K562 (cell line): ENCODE measurements around the gene INO80. TPM values are rescaled to one million over a fixed set of nuclear protein-coding genes. Genes with fewer than 3 reads are reported as not detected.

Experiments
- ATAC-seq: fragments of 200-7000 bp; cut with Tn5 transposase; 3 replicates; pipeline ENCODE4 v1.9.1; 2020; ENCODE audit warnings: moderate library complexity
- BruUV-seq: library from RNA; stranded (reverse); fragments of 400-500 nt; replicated peaks from 2 replicates; lab custom pipeline; 2021; lab: Mats Ljungman, UMichigan
- CTCF ChIA-PET: fragments of 300-600 bp; formaldehyde crosslinking; extraction: SDS; loops from one replicate; lab custom pipeline; 2021; ENCODE audit warnings: low intra/inter-chr PET ratio; lab: Yijun Ruan, JAX
- POLR2A ChIA-PET: fragments of 300-600, 350-650 bp; sonication (Branson Sonifier 250); formaldehyde crosslinking; extraction: SDS; loops from one replicate; lab custom pipeline; 2021; ENCODE audit warnings: antibody characterized with exemption, inconsistent platforms; lab: Yijun Ruan, JAX
- DNase-seq, 4 experiments: peaks; one replicate each; pipeline versions ENCODE4 v3.0.0 to v3.0.0-alpha.2; 2011 to 2018; ENCODE audit warnings: low spot score in 3 of 4, mixed read lengths in 3 of 4; ENCODE audit errors: extremely low read depth in 1 of 4
- FAIRE-seq: peaks from 2 replicates; lab custom pipeline; 2011; peaks lifted over from hg19 to GRCh38; lab: Jason Lieb, UNC
- H2AFZ ChIP-seq: 2 replicates; pipeline ENCODE4 v1.6.0; 2011; ENCODE audit warnings: low read depth, low read length, control low read depth, inconsistent platforms
- H3K27ac ChIP-seq: fragments of 200-600 bp; 3 replicates; pipeline ENCODE4 v1.8.0; 2011; ENCODE audit warnings: low read depth, mild to moderate bottlenecking, control low read depth, inconsistent platforms, low read length, moderate library complexity, mixed read lengths; ENCODE audit errors: extremely low read depth
- H3K27me3 ChIP-seq, 2 experiments: fragments of 300-600 bp in 1 of 2; 2 replicates in 1 of 2; 3 replicates in 1 of 2; pipeline versions ENCODE4 v1.6.0 to v1.8.0; 2011; ENCODE audit warnings: inconsistent platforms in 2 of 2, low read length in 2 of 2, mild to moderate bottlenecking in 1 of 2, mixed read lengths in 1 of 2, moderate library complexity in 1 of 2; ENCODE audit not compliant: control insufficient read depth in 2 of 2, insufficient read depth in 2 of 2
- H3K36me3 ChIP-seq: fragments of 300-600 bp; 3 replicates; pipeline ENCODE4 v1.8.0; 2011; ENCODE audit warnings: mild to moderate bottlenecking, low read length, inconsistent platforms; ENCODE audit not compliant: control insufficient read depth, insufficient read depth
- H3K4me1 ChIP-seq, 2 experiments: fragments of 200-600 bp in 1 of 2; replicated peaks in 1 of 2; 2 replicates in 1 of 2; 3 replicates in 1 of 2; pipeline versions ENCODE4 v1.5.1 to v1.8.0; 2011; ENCODE audit warnings: inconsistent platforms in 2 of 2, low read length in 2 of 2, mild to moderate bottlenecking in 1 of 2, mixed read lengths in 1 of 2, moderate library complexity in 1 of 2; ENCODE audit not compliant: control insufficient read depth in 2 of 2, insufficient read depth in 2 of 2
- H3K4me2 ChIP-seq: 2 replicates; pipeline ENCODE4 v1.6.1; 2011; ENCODE audit warnings: low read length, control low read depth, inconsistent platforms, mixed read lengths; ENCODE audit not compliant: insufficient read depth
- H3K4me3 ChIP-seq: fragments of 200-600 bp; sonication (generic), shearing (Covaris generic); 2 replicates; pipeline ENCODE4 v1.5.1; 2016; ENCODE audit warnings: control low read depth, inconsistent platforms
- H3K79me2 ChIP-seq: fragments of 200-600 bp; 3 replicates; pipeline ENCODE4 v1.8.0; 2011; ENCODE audit warnings: low read length, inconsistent platforms; ENCODE audit not compliant: control insufficient read depth, insufficient read depth
- H3K9ac ChIP-seq, 2 experiments: 2 replicates each; pipeline versions ENCODE4 v1.6.0 to v1.6.1; 2011; ENCODE audit warnings: low read depth in 2 of 2, low read length in 2 of 2, control low read depth in 1 of 2, inconsistent platforms in 1 of 2, mild to moderate bottlenecking in 1 of 2, mixed read lengths in 1 of 2; ENCODE audit not compliant: insufficient read depth in 1 of 2
- H3K9me1 ChIP-seq: one replicate; pipeline ENCODE4 v1.6.0; 2011; ENCODE audit warnings: inconsistent platforms, mild to moderate bottlenecking, low read length, moderate library complexity; ENCODE audit not compliant: control insufficient read depth, insufficient read depth
- H3K9me3 ChIP-seq: replicated peaks from 2 replicates; pipeline ENCODE4 v1.5.1; 2011; ENCODE audit warnings: low read depth, low read length, inconsistent platforms; ENCODE audit not compliant: control insufficient read depth, insufficient read depth
- H4K20me1 ChIP-seq: replicated peaks from 2 replicates; pipeline ENCODE4 v1.6.1; 2011; ENCODE audit warnings: low read length, inconsistent platforms, mixed read lengths; ENCODE audit not compliant: control insufficient read depth, insufficient read depth
- ARID3B ChIP-seq: fragments of 250-450 bp; sonication (Bioruptor Pico); IDR thresholded peaks from 2 replicates; pipeline ENCODE4 v1.4.0; 2020; ENCODE audit warnings: borderline replicate concordance
- ARNT ChIP-seq, 2 experiments: fragments of 450-650 bp; IDR thresholded peaks; 2 replicates each; pipeline ENCODE4 v1.6.1; 2016; ENCODE audit warnings: mild to moderate bottlenecking in 1 of 2
- CREB1 ChIP-seq, 2 experiments: sonication (generic) in 1 of 2; formaldehyde crosslinking in 1 of 2; IDR thresholded peaks; 2 replicates each; pipeline versions ENCODE4 v1.6.1 to v1.8.0; 2012 to 2022; ENCODE audit warnings: inconsistent platforms in 1 of 2, mild to moderate bottlenecking in 1 of 2, missing genetic modification reagents in 1 of 2, moderate library complexity in 1 of 2
- DDX20 ChIP-seq: fragments of 450-650 bp; IDR thresholded peaks from 2 replicates; pipeline ENCODE4 v1.6.1; 2016; ENCODE audit warnings: missing genetic modification characterization, low read depth, mild to moderate bottlenecking, missing compliant biosample characterization, moderate library complexity
- ELK1 ChIP-seq: sonication (generic); formaldehyde crosslinking; IDR thresholded peaks from 2 replicates; pipeline ENCODE4 v1.8.1; 2022; ENCODE audit warnings: missing genetic modification reagents
- EZH2 ChIP-seq: IDR thresholded peaks from 2 replicates; pipeline ENCODE4 v1.6.1; 2012; ENCODE audit warnings: low read depth, mild to moderate bottlenecking, inconsistent platforms, low read length, borderline replicate concordance
- LARP7 ChIP-seq: fragments of 450-650 bp; IDR thresholded peaks from 2 replicates; pipeline ENCODE4 v1.6.1; 2016
- MAFG ChIP-seq: fragments of 450-650 bp; conservative IDR thresholded peaks from 2 replicates; pipeline ENCODE4 v1.6.1; 2016; ENCODE audit warnings: missing genetic modification characterization, missing compliant biosample characterization
- NFE2L1 ChIP-seq: fragments of 450-650 bp; IDR thresholded peaks from 2 replicates; pipeline ENCODE4 v1.6.1; 2016; ENCODE audit warnings: missing genetic modification characterization, low read depth, mild to moderate bottlenecking, missing compliant biosample characterization, moderate library complexity, borderline replicate concordance
- PHF20 ChIP-seq: fragments of 450-650 bp; IDR thresholded peaks from 2 replicates; pipeline ENCODE4 v1.6.1; 2018; ENCODE audit not compliant: partially characterized antibody
- ZNF133 ChIP-seq: fragments of 250-450 bp; sonication (Bioruptor Pico); IDR thresholded peaks from 2 replicates; pipeline ENCODE4 v1.4.0; 2020; ENCODE audit warnings: mild to moderate bottlenecking
- ZNF232 ChIP-seq: sonication (generic); formaldehyde crosslinking; IDR thresholded peaks from 2 replicates; pipeline ENCODE4 v1.8.0; 2022; ENCODE audit warnings: mild to moderate bottlenecking, missing genetic modification reagents
- ZNF253 ChIP-seq: fragments of 250-450 bp; sonication (Bioruptor Pico); conservative IDR thresholded peaks from 2 replicates; pipeline ENCODE4 v1.6.1; 2021; ENCODE audit warnings: mild to moderate bottlenecking
- ZNF589 ChIP-seq: fragments of 200-800 bp; sonication (Bioruptor generic); IDR thresholded peaks from 2 replicates; pipeline ENCODE4 v1.6.1; 2016; ENCODE audit warnings: low read depth, missing genetic modification characterization, missing compliant biosample characterization
- ZNF696 ChIP-seq: fragments of 250-450 bp; sonication (Bioruptor Pico); conservative IDR thresholded peaks from 2 replicates; pipeline ENCODE4 v1.4.0; 2020; ENCODE audit warnings: mild to moderate bottlenecking, moderate library complexity
- whole genome bisulfite sequencing: fragments of 100-300 bp; shearing (Covaris generic); methylation state at CpG from one replicate; pipeline ENCODE4 v1.1.6; 2016; ENCODE audit warnings: low coverage, mixed read lengths; ENCODE audit not compliant: insufficient coverage; ENCODE audit errors: missing lambda C conversion rate; 5-methylcytosine and 5-hydroxymethylcytosine counted together
- in situ Hi-C: fragments of 300-500 bp; cut with MboI; formaldehyde crosslinking; loops from 4 replicates; pipeline ENCODE4 v1.15.0; 2018; ENCODE audit warnings: inconsistent platforms, mixed read lengths
- intact Hi-C: fragments of 100-400 bp; cut with micrococcal nuclease; formaldehyde crosslinking; loops from 2 replicates; pipeline ENCODE4 v1.14.2; 2022
- polyA plus RNA-seq, 8 experiments: library from polyadenylated mRNA; depleted of rRNA in 4 of 8; stranded (reverse) in 5 of 8; unstranded in 3 of 8; fragments of >200 nt; fragmentation: Nextera tagmentation in 2 of 8; fragmentation: Illumina TruSeq in 1 of 8; extraction: Ambion mirVana in 2 of 8; extraction: Trizol in 1 of 8; gene quantifications; 2 replicates each; pipeline versions ENCODE4 v1.2.1 to v1.2.3, GENCODE V29; 2011 to 2014; ENCODE audit warnings: inconsistent platforms in 1 of 8, missing spikeins in 1 of 8
- total RNA-seq, 7 experiments: library from RNA; depleted of rRNA in 6 of 7; stranded (reverse); fragments of >200 nt in 6 of 7; fragmentation: Illumina TruSeq in 2 of 7; extraction: Trizol in 2 of 7; gene quantifications; 2 replicates each; pipeline versions ENCODE4 v1.2.1 to v1.2.3, GENCODE V29; 2011 to 2021; ENCODE audit warnings: low replicate concordance in 1 of 7
- TF ChIP-seq, protein P1 (sequence below): sonication (generic); formaldehyde crosslinking; IDR thresholded peaks from 2 replicates; pipeline ENCODE4 v1.8.1; 2023; ENCODE audit warnings: mild to moderate bottlenecking, missing genetic modification reagents, moderate library complexity
- TF ChIP-seq, protein P2 (sequence below): fragments of 250-450 bp; sonication (Bioruptor Pico); IDR thresholded peaks from 2 replicates; pipeline ENCODE4 v1.8.0; 2021; ENCODE audit warnings: moderate library complexity, mild to moderate bottlenecking, inconsistent platforms
- TF ChIP-seq, protein P3 (sequence below): fragments of 250-450 bp; sonication (Bioruptor Pico); IDR thresholded peaks from 2 replicates; pipeline ENCODE4 v1.8.0; 2021; ENCODE audit warnings: moderate library complexity, mild to moderate bottlenecking, inconsistent platforms

The INO80 gene
- total and polyA plus RNA-seq, 9 of the 15 experiments (the other 6 are each of a cell fraction or from before 2014, with no cell fraction given) = 1.1 to 25.7 (median 19.9) TPM

DNA sequence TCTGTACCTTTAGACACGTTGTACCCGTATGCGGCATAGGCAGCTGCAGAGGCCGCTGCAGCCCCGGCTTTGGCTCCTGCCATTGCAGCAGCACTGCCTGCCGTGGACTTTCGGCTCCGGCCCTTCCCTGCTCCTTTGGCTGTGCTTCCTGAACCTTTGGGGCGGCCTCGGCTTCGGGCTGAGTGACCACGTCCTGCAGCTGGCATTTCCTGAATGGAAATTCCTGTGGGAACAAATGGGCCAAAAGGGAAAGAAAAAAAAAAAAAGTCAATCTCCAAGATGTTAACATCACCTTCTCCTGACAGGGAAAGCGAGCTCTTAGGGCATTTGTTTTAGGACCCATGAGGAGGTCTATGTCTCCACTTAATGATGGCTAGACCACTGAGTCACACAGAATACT lies 133.2 kb downstream of the INO80 start:
- Histone ChIP-seq H3K4me2 (no peak overlapping the region), H2AFZ (no peak overlapping the region), H3K36me3 (peaks cover 95% of the 10 kb centered on the region), H3K9ac (no peak overlapping the region), H3K9me3 (no peaks in the 10 kb centered on the region), H3K9me1 (no peaks in the 10 kb centered on the region), H3K27me3 (no peaks in the 10 kb centered on the region), H3K4me3 (no peak overlapping the region), H4K20me1 (peaks cover 6% of the 10 kb centered on the region; the same call in 1 of the 2 replicates), H3K4me1 (no peaks in the 10 kb centered on the region), H3K79me2 (no peaks in the 10 kb centered on the region), H3K27ac (no peak overlapping the region)
- in situ Hi-C loops = no loop called here
- no peak for FAIRE-seq
- CTCF ChIA-PET = no interaction called here
- intact Hi-C loops = no loop called here
- POLR2A ChIA-PET = interaction anchor here (1.6 kb wide), 1 partner anchor 18 kb away, joined by 5 read pairs; no protein-coding TSS in a partner anchor
- WGBS = 87% methylated on average over 13 of the region's 13 CpGs
- BruUV-seq = no TSS peak
- DNase-seq = no peak
- ATAC-seq = no peak
- no peak for TF ChIP-seq ZNF232 (CRISPR knock-in tag)
- TF ChIP-seq CREB1 (IDR thresholded peaks at IDR 0.05) = no peak
- TF ChIP-seq CREB1 (CRISPR knock-in tag; IDR thresholded peaks at IDR 0.05) = no peak
- TF ChIP-seq NFE2L1 = no peak
- TF ChIP-seq DDX20 = no peak
- TF ChIP-seq MAFG (tag) = no peak
- TF ChIP-seq PHF20 = no peak
- no peak for TF ChIP-seq EZH2
- no peak for TF ChIP-seq ARNT (IDR thresholded peaks at IDR 0.05)
- no peak for TF ChIP-seq LARP7
- no peak for TF ChIP-seq ZNF133 (CRISPR knock-in tag)
- TF ChIP-seq ZNF253 (CRISPR knock-in tag) = no peak
- TF ChIP-seq ZNF696 (CRISPR knock-in tag) = no peak
- TF ChIP-seq ARID3B = no peak
- TF ChIP-seq, protein P1, sequence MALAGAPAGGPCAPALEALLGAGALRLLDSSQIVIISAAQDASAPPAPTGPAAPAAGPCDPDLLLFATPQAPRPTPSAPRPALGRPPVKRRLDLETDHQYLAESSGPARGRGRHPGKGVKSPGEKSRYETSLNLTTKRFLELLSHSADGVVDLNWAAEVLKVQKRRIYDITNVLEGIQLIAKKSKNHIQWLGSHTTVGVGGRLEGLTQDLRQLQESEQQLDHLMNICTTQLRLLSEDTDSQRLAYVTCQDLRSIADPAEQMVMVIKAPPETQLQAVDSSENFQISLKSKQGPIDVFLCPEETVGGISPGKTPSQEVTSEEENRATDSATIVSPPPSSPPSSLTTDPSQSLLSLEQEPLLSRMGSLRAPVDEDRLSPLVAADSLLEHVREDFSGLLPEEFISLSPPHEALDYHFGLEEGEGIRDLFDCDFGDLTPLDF (CRISPR knock-in tag) = no peak
- TF ChIP-seq, protein P2, sequence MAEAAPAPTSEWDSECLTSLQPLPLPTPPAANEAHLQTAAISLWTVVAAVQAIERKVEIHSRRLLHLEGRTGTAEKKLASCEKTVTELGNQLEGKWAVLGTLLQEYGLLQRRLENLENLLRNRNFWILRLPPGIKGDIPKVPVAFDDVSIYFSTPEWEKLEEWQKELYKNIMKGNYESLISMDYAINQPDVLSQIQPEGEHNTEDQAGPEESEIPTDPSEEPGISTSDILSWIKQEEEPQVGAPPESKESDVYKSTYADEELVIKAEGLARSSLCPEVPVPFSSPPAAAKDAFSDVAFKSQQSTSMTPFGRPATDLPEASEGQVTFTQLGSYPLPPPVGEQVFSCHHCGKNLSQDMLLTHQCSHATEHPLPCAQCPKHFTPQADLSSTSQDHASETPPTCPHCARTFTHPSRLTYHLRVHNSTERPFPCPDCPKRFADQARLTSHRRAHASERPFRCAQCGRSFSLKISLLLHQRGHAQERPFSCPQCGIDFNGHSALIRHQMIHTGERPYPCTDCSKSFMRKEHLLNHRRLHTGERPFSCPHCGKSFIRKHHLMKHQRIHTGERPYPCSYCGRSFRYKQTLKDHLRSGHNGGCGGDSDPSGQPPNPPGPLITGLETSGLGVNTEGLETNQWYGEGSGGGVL = no peak
- TF ChIP-seq, protein P3, sequence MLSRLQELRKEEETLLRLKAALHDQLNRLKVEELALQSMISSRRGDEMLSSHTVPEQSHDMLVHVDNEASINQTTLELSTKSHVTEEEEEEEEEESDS (CRISPR knock-in tag) = no peak
- no peak for TF ChIP-seq ZNF589 (CRISPR knock-in tag)
- no peak for TF ChIP-seq ELK1 (CRISPR knock-in tag)
